HG03558 (cell line): ENCODE data around the gene PLA2G12A.

Experiments used
- ATAC-seq: cut with Tn5 transposase; IDR thresholded peaks from one replicate; pipeline ENCODE4 v1.9.1; 2021; ENCODE audit warnings: moderate number of reproducible peaks; ENCODE audit not compliant: unreplicated experiment; ENCODE audit errors: extremely low read depth

The PLA2G12A gene

GRCh38 chr4:109729718-109730618 is at the start of gene PLA2G12A:
TSS of gene PLA2G12A (minus strand) at chr4:109730070. CDS start at chr4:109729809, 261 bp downstream.
- ATAC-seq: peak; percentile 54

GRCh38 chr4:109764789-109765402 is 35.0 kb upstream of the PLA2G12A start:
- ATAC-seq: no peak

- ATAC-seq: no peak
These were observed 34.5 kb upstream of the PLA2G12A start for GRCh38 chr4:109764376-109764775.

- ATAC-seq: no peak
These were observed 30.8 kb upstream of the PLA2G12A start for GRCh38 chr4:109760682-109761081.

- ATAC-seq: no peak
These were observed 25.8 kb upstream of the PLA2G12A start for GRCh38 chr4:109755656-109756055.

GRCh38 chr4:109754093-109754857 is 24.4 kb upstream of the PLA2G12A start:
- no peak for ATAC-seq

GRCh38 chr4:109752525-109752924 is 22.7 kb upstream of the PLA2G12A start:
- ATAC-seq: no peak

GRCh38 chr4:109751852-109752251 is 22.0 kb upstream of the PLA2G12A start:
- ATAC-seq: no peak

- no peak for ATAC-seq
These were observed 20.9 kb upstream of the PLA2G12A start for GRCh38 chr4:109750652-109751244.

- ATAC-seq: no peak
These were observed 19.7 kb upstream of the PLA2G12A start for GRCh38 chr4:109749388-109750082.

- ATAC-seq: no peak
These were observed 18.2 kb upstream of the PLA2G12A start for GRCh38 chr4:109748114-109748513.

- ATAC-seq: no peak
These were observed 16.9 kb upstream of the PLA2G12A start for GRCh38 chr4:109746728-109747127.

- no peak for ATAC-seq
These were observed 16.0 kb upstream of the PLA2G12A start for GRCh38 chr4:109745830-109746229.

GRCh38 chr4:109739547-109739946 is 9.7 kb upstream of the PLA2G12A start:
- ATAC-seq: no peak

GRCh38 chr4:109738104-109738872 is 8.4 kb upstream of the PLA2G12A start:
- no peak for ATAC-seq

- no peak for ATAC-seq
These were observed 5.9 kb upstream of the PLA2G12A start for GRCh38 chr4:109735566-109736365.

- ATAC-seq: no peak
These were observed 3.9 kb upstream of the PLA2G12A start for GRCh38 chr4:109733728-109734127.
